GM18499 (cell line): Measurements from ENCODE around the gene MED27.
"Not testable (repeated sequence)": the region's sequence is repeated elsewhere in the genome, so short reads cannot be mapped to it uniquely, and the experiment has no call there.

Experiments
- ATAC-seq: cut with Tn5 transposase; IDR thresholded peaks from one replicate; pipeline ENCODE4 v1.9.1; 2021; ENCODE audit warnings: moderate number of reproducible peaks; ENCODE audit not compliant: insufficient read depth, unreplicated experiment

MED27 gene

GRCh38 chr9:131942146-131942720 is 137.4 kb downstream of the MED27 start:
- no peak for ATAC-seq

GRCh38 chr9:131937451-131937850 is 142.2 kb downstream of the MED27 start:
- ATAC-seq, result no peak

- no peak for ATAC-seq
Observed at GRCh38 chr9:131936929-131937328, 142.7 kb downstream of the MED27 start.

DNA sequence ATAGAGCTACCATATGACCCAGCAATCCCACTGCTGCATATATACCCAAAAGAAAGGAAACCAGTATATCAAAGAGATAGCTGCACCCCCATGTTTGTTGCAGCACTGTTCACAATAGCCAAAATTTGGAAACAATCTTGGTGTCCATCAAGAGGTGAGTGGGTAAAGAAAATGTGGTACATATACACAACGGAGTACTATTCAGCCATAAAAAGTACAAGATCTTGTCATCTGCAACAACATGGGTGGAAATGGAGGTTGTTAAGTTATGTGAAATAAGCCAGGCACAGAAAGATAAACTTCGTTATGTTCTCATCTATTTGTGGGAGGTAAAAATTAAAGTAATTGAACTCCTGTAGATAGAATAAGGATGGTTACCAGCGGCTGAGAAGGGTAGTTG is 145.0 kb downstream of the MED27 start:
- ATAC-seq, result no peak

GRCh38 chr9:131927091-131927490 is 152.6 kb downstream of the MED27 start:
- no peak for ATAC-seq

DNA sequence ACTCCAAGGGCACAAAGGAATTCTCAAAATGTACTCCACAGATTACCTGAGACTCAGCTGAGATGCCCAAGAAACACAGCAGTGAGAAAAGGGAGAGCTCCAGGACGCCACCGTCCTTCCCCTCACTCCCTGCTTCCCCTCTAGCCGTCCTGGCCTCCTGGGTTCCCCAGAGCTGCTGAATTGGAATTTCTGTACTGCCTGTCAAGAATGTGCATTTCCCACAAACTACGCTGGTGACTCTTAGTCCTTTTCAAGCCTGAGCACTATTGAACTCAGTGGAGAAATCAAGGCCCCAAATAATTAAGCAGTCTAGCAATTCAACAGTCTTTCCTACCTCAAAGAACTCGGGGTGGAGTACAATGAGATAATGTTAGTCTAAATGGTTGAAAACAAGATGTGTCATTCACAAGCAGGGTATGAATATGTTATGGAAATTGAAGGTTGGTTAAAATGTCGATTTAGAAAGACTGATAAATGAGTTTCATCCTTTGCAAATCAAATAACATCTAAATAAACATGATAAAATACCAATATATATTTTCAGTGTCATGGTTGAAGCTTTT is 153.2 kb downstream of the MED27 start:
- no peak for ATAC-seq

DNA sequence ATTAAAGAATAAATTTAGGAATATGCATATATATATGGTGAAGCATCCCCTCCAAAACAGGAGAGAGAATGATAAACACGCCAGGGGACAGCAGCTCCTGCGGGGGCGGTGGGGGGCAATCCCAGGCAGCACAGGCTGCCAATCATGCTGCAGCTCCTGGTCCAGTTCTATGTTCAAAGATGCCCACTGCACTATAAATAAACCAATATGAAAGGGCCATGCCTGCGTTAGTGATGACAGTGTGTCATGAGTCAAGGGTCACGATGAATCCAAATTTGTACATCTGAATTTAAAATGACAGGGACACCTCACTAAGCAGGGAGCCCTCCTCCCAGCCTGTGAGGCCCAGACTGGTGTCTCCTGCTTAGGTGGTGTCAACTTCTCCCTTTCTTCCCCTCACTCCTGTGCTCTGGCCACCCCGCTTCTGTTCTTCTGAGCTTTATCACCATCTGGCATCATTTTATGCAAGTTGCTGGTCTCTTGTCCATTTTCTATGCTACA is 153.9 kb downstream of the MED27 start:
- ATAC-seq, result no peak

- ATAC-seq, result no peak
Observed at GRCh38 chr9:131923766-131924165, 155.9 kb downstream of the MED27 start.

- ATAC-seq, result no peak
Observed at GRCh38 chr9:131923132-131923671, 156.5 kb downstream of the MED27 start.

GRCh38 chr9:131921635-131922034 is 158.0 kb downstream of the MED27 start:
- ATAC-seq, result not testable (repeated sequence)

GRCh38 chr9:131919216-131919615 is 160.5 kb downstream of the MED27 start:
- no peak for ATAC-seq

- no peak for ATAC-seq
Observed at GRCh38 chr9:131918481-131918880, 161.2 kb downstream of the MED27 start.

- ATAC-seq, result no peak
Observed at GRCh38 chr9:131917009-131917408, 162.7 kb downstream of the MED27 start.

- no peak for ATAC-seq
Observed at GRCh38 chr9:131915181-131915580, 164.5 kb downstream of the MED27 start.

- no peak for ATAC-seq
Observed at GRCh38 chr9:131912671-131913070, 167.0 kb downstream of the MED27 start.

- ATAC-seq, result no peak
Observed at GRCh38 chr9:131912069-131912468, 167.6 kb downstream of the MED27 start.

DNA sequence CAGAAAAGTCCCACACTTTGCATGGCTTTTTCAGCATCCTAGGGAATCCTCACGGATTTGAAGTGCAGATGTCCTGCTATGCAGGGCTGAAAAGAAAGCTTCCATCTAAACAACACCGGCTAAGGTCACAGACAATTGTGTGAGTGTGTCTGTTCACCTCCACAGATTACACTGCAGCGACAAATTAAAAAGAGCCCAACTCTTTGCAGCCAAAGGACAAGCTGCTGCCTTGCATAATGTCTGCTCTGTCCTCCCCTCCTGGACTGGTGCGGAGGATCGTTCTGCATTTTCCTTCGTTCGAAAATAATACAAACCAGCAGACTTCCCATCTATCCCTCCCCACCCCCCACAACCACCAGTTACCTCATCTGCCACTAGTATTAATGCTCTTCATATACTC is 169.1 kb downstream of the MED27 start:
- no peak for ATAC-seq

GRCh38 chr9:131905144-131905543 is 174.5 kb downstream of the MED27 start:
- ATAC-seq, result no peak

GRCh38 chr9:131899296-131900228 is 180.1 kb downstream of the MED27 start:
- no peak for ATAC-seq

DNA sequence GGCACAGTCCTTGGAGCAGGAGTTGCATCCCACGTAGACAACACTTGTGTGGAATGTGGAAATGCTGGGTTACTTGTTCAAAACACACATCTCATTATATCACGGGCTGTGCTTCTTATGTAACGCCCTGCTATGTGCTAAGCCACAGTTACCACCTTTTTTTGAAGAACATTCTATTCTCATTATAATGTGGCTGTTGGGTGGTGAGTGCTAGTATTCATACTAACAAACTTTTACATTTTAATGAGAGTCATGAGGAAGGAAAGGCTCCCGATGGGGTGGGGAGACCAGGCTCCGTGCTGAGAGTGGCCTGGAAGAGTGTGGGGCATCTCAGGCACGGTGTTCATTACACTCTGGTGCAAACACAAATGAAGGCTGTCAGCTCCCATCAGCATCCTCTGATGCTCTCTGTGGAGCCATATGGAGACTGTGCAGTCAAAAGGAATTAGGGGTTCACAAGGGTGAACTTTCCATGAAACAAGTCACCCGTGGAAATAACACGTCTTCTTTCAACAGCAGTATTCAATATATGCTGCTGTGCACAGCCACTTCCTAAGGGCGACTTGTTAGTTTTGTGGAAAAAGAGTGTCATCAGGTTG is 186.7 kb downstream of the MED27 start:
- ATAC-seq, result no peak
